PC-3 (cell line): ENCODE results near the gene SMIM38. TPM values are rescaled to one million over a fixed set of nuclear protein-coding genes. Genes with fewer than 3 reads are reported as not detected.

ENCODE experiments used
- ATAC-seq: fragments of 200-7000 bp; cut with Tn5 transposase; 2 replicates; pipeline ENCODE4 v1.9.1; 2020; ENCODE audit warnings: mild to moderate bottlenecking, moderate library complexity
- BruUV-seq: library from RNA; stranded (reverse); fragments of 400-500 nt; replicated peaks from 2 replicates; lab custom pipeline; 2021; lab: Mats Ljungman, UMichigan
- CTCF ChIA-PET: fragments of 300-600 bp; sonication (Branson Sonifier 250); formaldehyde crosslinking; loops from one replicate; lab custom pipeline; 2022; ENCODE audit warnings: antibody characterized with exemption; lab: Charles Lee
- POLR2A ChIA-PET: fragments of 300-600 bp; sonication (Branson Sonifier 250); formaldehyde crosslinking; loops from one replicate; lab custom pipeline; 2022; ENCODE audit warnings: antibody characterized with exemption; ENCODE audit not compliant: unreplicated experiment; lab: Charles Lee
- DNase-seq: peaks from one replicate; pipeline ENCODE4 v3.0.0-alpha.2; 2015
- H2AFZ ChIP-seq: fragments of 300-600 bp; sonication (generic); 2 replicates; pipeline ENCODE4 v1.6.0; 2016; ENCODE audit warnings: antibody characterized with exemption, low read length
- H3F3A ChIP-seq: fragments of 300-600 bp; sonication (generic); one replicate; pipeline ENCODE4 v1.6.0; 2017; ENCODE audit warnings: antibody characterized with exemption, low read length, control low read depth, mild to moderate bottlenecking; ENCODE audit not compliant: unreplicated experiment
- H3K27ac ChIP-seq: fragments of 300-600 bp; sonication (generic); 2 replicates; pipeline ENCODE4 v1.5.1; 2016; ENCODE audit warnings: mild to moderate bottlenecking, low read length
- H3K27me3 ChIP-seq: fragments of 300-600 bp; sonication (generic); 2 replicates; pipeline ENCODE4 v1.6.1; 2016; ENCODE audit warnings: low read length, mixed read lengths
- H3K36me3 ChIP-seq: fragments of 300-600 bp; sonication (generic); 2 replicates; pipeline ENCODE4 v1.6.1; 2016; ENCODE audit warnings: low read depth, mixed run types, low read length, mixed read lengths
- H3K4me1 ChIP-seq: fragments of 300-600 bp; sonication (generic); 2 replicates; pipeline ENCODE4 v1.5.1; 2016; ENCODE audit warnings: low read length; ENCODE audit not compliant: insufficient read depth
- H3K4me2 ChIP-seq: fragments of 300-600 bp; sonication (generic); 2 replicates; pipeline ENCODE4 v1.6.0; 2016; ENCODE audit warnings: low read length
- H3K4me3 ChIP-seq: fragments of 300-600 bp; sonication (generic); 2 replicates; pipeline ENCODE4 v1.5.1; 2016; ENCODE audit warnings: mild to moderate bottlenecking, low read length, mixed read lengths
- H3K79me2 ChIP-seq: fragments of 300-600 bp; sonication (generic); 2 replicates; pipeline ENCODE4 v1.6.1; 2017; ENCODE audit warnings: low read length, mixed read lengths
- H3K9ac ChIP-seq: fragments of 300-600 bp; sonication (generic); 2 replicates; pipeline ENCODE4 v1.6.0; 2016; ENCODE audit warnings: mild to moderate bottlenecking, low read length
- H3K9me2 ChIP-seq: fragments of 300-600 bp; sonication (generic); replicated peaks from 2 replicates; pipeline ENCODE4 v1.6.1; 2016; ENCODE audit warnings: mixed run types, low read length, mixed read lengths
- H3K9me3 ChIP-seq: fragments of 300-600 bp; sonication (generic); 2 replicates; pipeline ENCODE4 v1.6.1; 2016; ENCODE audit warnings: low read length, mixed read lengths
- H4K20me1 ChIP-seq: fragments of 300-600 bp; sonication (generic); 2 replicates; pipeline ENCODE4 v1.6.1; 2016; ENCODE audit warnings: low read length, mixed read lengths
- CTCF ChIP-seq: fragments of 300-600 bp; sonication (generic); conservative IDR thresholded peaks from 2 replicates; pipeline ENCODE4 v1.5.1; 2017; ENCODE audit warnings: antibody characterized with exemption, low read depth, mild to moderate bottlenecking, low read length
- EZH2 ChIP-seq: fragments of 300-600 bp; sonication (generic); IDR thresholded peaks from one replicate; pipeline ENCODE4 v1.6.1; 2017; ENCODE audit warnings: antibody characterized with exemption, mild to moderate bottlenecking, low read length; ENCODE audit not compliant: unreplicated experiment
- EZH2phosphoT487 ChIP-seq: fragments of 300-600 bp; sonication (generic); IDR thresholded peaks from 2 replicates; pipeline ENCODE4 v1.6.1; 2018; ENCODE audit warnings: mild to moderate bottlenecking, antibody characterized with exemption, low read length, borderline replicate concordance
- intact Hi-C: fragments of 100-400 bp; cut with micrococcal nuclease; formaldehyde crosslinking; loops from 2 replicates; pipeline ENCODE4 v1.9.0; 2023
- total RNA-seq: library from RNA; depleted of rRNA; stranded (reverse); fragments of >200 nt; gene quantifications from 2 replicates; pipeline ENCODE4 v1.2.3, GENCODE V29; 2014

Gene SMIM38
- total RNA-seq, 1 experiment from 2014 or later: 0.04 TPM

- no peaks in the 10 kb centered on the region for H3K27me3 ChIP-seq
- no peaks in the 10 kb centered on the region for H3K9me2 ChIP-seq
- no peak overlapping the region for H2AFZ ChIP-seq
- H3K9ac ChIP-seq: no peak overlapping the region
- TF ChIP-seq CTCF (no peak), EZH2 (no peak), EZH2phosphoT487 (no peak)
- H3K4me3 ChIP-seq: no peak overlapping the region
- H3K4me1 ChIP-seq: no peaks in the 10 kb centered on the region
- intact Hi-C loops: no loop called here
- no peaks in the 10 kb centered on the region for H4K20me1 ChIP-seq
- H3K9me3 ChIP-seq: no peaks in the 10 kb centered on the region
- BruUV-seq: no TSS peak
- ATAC-seq (no peak), DNase-seq (no peak)
- no peaks in the 10 kb centered on the region for H3K36me3 ChIP-seq
- CTCF ChIA-PET: no interaction called here
- H3K4me2 ChIP-seq: no peak overlapping the region
- H3K79me2 ChIP-seq: no peaks in the 10 kb centered on the region
- no peak overlapping the region for H3K27ac ChIP-seq
- POLR2A ChIA-PET: no interaction called here
- no peaks in the 10 kb centered on the region for H3F3A ChIP-seq
Measured at GRCh38 chr11:69144316-69145049, 11.3 kb upstream of the SMIM38 start.

GRCh38 chr11:69145050-69145380, 10.7 kb upstream of the SMIM38 start:
- Histone ChIP-seq H3K4me3 (no peak overlapping the region), H3K9me2 (no peaks in the 10 kb centered on the region), H4K20me1 (no peaks in the 10 kb centered on the region), H3K9ac (no peak overlapping the region), H2AFZ (no peak overlapping the region), H3K4me2 (no peak overlapping the region), H3K36me3 (no peaks in the 10 kb centered on the region), H3K4me1 (no peaks in the 10 kb centered on the region), H3K9me3 (no peaks in the 10 kb centered on the region), H3K27me3 (no peaks in the 10 kb centered on the region), H3K79me2 (no peaks in the 10 kb centered on the region), H3F3A (no peaks in the 10 kb centered on the region), H3K27ac (no peak overlapping the region)
- ChIA-PET POLR2A (no interaction called here), CTCF (no interaction called here)
- intact Hi-C loops: no loop called here
- no peak for ATAC-seq
- TF ChIP-seq EZH2 (no peak), EZH2phosphoT487 (no peak), CTCF (no peak)
- BruUV-seq: no TSS peak
- DNase-seq: no peak

DNA sequence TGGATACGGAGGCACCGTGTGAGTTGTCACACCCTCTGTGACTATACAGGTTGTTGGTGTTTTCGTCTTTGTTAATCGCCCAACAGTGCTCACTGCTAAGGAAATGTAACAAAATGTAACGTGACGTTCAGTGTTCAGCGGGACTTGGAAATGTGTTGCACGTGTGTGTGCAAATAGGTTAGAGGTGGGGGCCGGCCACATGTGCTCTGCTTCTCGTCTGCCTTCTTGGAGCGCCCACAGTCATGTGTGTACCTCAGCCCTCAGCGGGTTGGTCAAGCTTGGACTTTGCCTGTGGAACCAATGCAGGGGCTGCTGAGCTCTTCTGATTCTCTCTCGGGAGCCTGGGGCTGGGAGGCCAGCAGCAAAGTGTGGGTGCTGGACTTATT, 7.4 kb upstream of the SMIM38 start:
- BruUV-seq: no TSS peak
- no peak for TF ChIP-seq EZH2phosphoT487
- no peak for TF ChIP-seq EZH2
- no peak for TF ChIP-seq CTCF
- no peak for ATAC-seq
- Histone ChIP-seq H3K4me3 (no peak overlapping the region), H3K27me3 (no peaks in the 10 kb centered on the region), H3K4me1 (no peaks in the 10 kb centered on the region), H4K20me1 (no peaks in the 10 kb centered on the region), H2AFZ (no peak overlapping the region), H3K36me3 (no peaks in the 10 kb centered on the region), H3K79me2 (no peaks in the 10 kb centered on the region), H3K4me2 (no peak overlapping the region), H3F3A (no peaks in the 10 kb centered on the region), H3K9ac (no peak overlapping the region), H3K9me2 (no peaks in the 10 kb centered on the region), H3K27ac (no peak overlapping the region), H3K9me3 (no peaks in the 10 kb centered on the region)
- CTCF ChIA-PET: no interaction called here
- intact Hi-C loops: no loop called here
- POLR2A ChIA-PET: no interaction called here
- no peak for DNase-seq
